Astrocyte of the hippocampus (primary cell): ENCODE data around the gene ALLC.
A peak's percentile ranks its signal among the peaks of the same experiment; 100 is the strongest.
"Not testable (repeated sequence)": the region's sequence is repeated elsewhere in the genome, so short reads cannot be mapped to it uniquely, and the experiment has no call there.

Experiments used
- DNase-seq: peaks from one replicate; pipeline ENCODE4 v3.0.0; 2011; ENCODE audit warnings: low read depth, low spot score

The ALLC gene

DNA sequence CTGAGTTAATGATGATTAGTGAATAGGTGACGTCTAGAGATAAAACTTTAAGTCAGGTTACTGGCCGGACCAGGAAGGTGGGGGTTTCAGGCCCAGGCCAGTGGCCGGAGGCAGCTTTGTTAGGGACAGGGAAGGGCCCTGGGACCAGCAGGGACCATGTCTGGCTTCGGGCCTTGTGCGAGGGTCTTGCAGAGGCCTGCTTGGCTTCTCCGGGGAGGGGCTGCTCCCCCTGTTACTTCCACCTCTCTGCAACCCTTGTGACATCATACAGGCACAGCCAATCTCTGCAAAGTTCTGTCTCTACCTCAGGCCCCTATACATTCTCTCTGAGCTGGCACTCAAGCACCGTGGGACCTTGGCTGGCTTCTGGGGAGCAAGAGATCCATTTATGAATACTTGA is at the start of gene ALLC:
Gene ALLC (plus strand): TSS at position 320 of the 400 bp plus-strand sequence. CDS start 12,958 bp downstream, outside the sequence.
- no peak for DNase-seq

DNA sequence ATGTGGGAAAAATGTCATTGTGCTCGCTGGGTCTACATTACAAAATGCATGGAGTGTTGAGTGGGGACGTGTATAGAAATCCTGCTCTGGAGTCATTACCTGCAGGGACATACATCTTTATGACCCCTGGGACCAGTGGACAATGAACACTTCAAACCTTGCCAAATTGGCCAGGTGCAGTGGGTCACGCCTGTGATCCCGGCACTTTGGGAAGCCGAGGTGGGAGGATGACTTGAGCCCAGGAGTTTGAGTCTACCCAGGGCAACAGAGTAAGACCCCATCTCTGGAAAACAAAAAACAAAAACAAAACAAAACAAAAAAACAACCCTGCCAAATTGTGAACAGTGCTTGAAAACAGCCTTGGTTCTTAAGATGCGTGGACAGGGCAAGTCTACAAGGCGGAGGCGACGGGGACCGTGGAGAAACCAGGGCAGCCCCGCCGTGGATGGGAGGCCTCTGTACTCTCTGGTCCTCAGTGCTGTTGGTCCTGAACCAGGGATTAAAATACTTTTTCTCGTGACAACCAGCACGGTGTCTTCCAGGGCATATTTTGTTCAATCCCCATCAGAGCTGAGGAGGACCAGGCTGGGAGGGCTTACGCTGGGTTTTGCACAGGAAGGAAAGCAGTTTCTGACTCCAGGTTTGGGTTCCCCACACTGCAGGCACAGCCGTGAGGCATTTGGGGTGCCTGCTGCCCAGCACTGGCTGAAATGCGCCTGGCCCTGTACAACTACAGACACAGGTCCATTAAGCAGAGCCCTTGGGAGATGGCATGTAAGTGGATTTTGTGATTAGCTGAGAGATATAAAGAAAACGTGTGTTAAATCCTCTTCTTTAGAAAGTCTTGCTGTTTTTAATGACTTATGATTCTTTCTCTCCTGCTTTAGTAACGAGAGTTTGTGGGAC is 49.4 kb upstream of the ALLC start:
- no peak for DNase-seq

DNA sequence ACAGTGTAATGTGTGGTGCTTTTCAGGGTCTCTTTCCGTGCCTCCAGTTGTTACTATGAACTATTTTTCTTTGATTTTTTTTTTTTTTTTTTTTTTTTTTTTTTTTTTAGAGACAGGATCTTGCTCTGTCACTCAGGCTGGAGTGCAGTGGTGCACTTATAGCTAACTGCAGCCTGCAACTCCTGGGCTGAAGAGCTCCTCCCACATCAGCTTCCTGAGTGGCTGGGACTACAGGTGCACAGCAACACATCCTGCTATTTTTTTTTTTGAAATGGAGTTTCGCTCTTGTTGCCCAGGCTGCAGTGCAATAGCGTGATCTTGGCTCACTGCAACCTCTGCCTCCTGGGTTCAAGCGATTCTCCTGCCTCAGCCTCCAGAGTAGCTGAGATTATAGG is 48.7 kb upstream of the ALLC start:
- not testable (repeated sequence) for DNase-seq

DNA sequence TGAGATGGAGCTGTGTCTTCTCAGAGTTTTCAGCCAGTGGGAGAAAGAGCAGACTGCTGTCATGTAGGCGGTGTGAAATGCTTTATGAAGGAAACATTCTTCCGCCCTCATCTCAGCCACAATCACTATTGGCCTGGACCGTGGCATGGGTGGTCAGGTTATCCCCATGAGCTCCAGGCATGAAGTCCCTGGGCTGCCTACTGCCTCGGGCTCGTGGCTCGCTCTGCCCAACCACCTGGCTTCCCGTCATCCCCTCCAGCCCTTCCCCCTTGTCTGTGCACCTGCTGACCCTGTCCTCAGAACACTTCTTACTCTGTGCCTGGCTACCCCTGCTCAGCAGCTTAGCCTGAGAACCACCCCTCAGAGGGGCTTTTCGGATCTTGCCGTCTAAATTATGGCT is 47.6 kb upstream of the ALLC start:
- no peak for DNase-seq

DNA sequence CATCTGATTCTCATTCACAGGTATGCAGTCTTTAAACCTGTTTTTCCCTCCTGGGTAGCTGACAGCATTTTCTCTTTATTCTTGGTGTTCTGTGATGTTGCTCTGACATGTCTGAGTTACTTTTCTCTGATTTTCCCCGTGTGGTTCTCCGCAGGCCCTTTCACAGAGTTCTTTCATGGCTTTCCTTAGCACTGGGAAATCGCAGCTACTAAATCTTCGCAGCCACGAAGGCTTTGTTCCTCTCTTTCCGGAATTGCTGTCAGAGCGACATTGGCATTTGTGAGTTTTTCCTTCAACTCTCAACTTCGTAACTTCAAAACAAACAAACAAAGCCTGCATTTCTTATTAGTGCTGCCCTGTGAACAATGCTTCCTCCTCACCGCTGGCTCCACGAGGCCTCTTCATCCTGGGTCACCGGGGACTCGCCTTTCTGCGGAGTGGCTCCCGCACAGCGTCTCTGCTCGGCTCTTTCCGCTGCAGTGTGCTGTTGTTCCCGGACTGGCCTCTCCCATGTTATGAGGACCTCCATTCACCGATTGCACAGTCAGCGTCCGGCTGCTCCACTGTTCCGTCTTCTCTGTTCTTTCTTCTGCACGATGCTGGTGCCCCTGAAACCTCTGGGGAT is 47.0 kb upstream of the ALLC start:
- DNase-seq: peak; percentile 17

DNA sequence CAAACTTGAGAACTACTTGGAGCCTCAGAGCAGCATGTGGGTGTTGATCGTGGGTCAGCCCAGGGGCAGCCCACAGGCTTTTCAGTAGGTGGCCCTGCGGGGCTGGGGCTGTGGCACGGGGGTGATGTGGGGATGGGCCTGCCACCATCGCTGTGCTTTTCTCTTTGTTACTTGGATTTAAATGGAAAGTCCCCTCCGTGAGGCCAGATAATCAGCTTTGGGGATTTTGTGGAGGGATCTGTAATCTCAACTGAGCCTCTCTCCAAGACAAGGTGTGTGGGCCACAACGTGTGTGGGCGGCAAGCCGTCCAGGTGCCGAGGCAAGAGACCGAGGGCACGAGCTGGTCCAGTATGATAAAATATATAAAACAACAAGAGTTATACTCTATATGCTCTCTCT is 46.4 kb upstream of the ALLC start:
- DNase-seq: no peak

DNA sequence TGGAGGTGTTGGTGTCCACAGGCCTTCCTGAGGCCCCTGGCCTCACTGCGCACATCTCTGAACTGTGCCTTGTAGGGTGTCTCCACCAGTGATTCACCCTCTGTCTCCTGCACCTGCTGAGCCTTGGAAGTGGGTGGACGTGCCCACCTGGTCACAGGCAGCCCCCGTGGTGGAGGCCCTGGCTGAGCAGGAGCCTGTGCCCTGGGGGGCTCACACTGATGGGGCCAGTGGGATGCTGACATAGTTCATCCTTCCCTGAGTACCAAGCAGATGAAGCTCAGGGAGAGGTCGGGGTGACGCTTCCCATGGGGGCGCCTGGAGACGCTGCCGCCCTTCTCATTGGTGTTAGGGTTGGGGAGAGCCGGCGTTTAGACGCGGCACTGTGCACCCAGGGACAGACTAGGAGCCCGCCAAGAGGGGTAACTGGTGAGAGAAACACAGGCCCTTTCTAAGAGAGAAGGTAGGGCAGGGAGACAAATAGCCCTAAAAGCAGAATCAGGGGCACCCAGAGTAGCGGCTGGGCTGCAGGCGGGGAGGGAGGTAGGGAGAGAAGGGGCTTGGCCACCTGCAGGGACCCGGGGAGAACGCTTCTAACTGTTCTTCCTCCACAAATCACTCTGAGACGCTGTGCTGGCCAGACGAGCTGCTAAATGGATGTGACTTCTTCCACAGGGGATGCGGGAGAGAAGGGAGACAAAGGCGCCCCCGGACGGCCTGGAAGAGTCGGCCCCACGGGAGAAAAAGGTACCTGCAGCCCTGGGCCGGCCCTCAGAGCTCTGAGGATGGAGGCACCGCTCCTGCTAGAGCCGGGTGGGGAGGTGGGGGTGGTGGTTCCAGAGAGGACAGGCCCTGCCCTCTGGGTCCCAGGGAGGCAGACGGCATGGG is 45.1 kb upstream of the ALLC start:
- no peak for DNase-seq

DNA sequence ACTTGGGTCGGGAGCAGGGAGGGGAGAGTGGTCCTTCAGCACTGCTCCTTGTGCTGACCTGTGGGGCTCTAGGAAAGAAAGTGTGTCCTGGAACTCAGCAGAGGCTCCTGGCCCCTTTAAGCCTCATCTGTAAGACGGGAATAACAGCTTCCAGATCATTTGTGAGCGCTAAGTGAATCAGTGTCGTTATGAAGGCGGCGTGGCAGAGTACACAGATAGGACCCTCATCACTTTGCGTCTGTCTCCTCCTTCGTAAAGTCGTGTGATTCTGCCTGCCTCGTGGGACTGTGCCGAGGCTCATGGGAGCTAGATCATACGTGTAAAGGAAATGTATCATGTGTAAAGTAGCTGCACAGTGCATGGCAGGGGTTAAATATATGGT is 44.5 kb upstream of the ALLC start:
- no peak for DNase-seq

DNA sequence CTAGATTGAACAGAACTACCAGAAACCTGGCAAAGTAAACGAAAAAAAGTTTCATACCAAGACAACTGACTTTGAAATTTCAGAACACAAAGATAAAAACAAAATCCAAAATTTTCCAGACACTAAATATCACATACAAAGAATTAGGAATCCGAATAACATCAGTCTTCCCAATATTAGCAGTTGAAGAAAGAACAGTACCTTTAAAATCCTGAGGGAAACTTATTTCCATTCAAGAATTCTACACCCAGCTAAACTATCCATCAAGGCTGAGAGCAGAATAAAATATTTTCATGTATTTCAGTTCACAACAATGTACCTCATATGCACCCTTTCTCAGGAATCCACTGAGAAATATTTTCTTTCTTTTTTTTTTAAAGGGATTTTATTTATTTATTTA is 43.3 kb upstream of the ALLC start:
- not testable (repeated sequence) for DNase-seq

DNA sequence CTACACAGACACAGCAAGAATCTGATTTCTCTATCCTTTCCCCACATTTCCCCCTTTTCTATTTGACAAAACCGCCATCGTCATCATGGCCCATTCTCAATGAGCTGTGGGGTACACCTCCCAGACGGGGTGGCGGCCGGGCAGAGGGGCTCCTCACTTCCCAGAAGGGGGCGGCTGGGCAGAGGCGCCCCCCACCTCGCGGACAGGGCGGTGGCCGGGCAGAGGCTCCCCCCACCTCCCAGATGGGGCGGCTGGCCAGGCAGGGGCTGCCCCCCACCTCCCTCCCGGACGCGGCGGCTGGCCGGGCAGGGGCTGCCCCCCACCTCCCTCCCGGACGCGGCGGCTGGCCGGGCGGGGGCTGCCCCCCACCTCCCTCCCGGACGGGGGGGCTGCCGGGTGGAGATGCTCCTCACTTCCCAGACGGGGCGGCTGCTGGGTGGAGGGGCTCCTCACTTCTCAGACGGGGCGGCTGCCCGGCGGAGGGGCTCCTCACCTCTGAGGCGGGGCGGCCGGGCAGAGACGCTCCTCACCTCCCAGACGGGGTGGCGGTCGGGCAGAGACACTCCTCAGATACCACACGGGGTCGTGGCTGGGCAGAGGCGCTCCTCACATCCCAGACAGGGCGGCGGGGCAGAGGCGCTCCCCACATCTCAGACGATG is 42.3 kb upstream of the ALLC start:
- DNase-seq: not testable (repeated sequence)

DNA sequence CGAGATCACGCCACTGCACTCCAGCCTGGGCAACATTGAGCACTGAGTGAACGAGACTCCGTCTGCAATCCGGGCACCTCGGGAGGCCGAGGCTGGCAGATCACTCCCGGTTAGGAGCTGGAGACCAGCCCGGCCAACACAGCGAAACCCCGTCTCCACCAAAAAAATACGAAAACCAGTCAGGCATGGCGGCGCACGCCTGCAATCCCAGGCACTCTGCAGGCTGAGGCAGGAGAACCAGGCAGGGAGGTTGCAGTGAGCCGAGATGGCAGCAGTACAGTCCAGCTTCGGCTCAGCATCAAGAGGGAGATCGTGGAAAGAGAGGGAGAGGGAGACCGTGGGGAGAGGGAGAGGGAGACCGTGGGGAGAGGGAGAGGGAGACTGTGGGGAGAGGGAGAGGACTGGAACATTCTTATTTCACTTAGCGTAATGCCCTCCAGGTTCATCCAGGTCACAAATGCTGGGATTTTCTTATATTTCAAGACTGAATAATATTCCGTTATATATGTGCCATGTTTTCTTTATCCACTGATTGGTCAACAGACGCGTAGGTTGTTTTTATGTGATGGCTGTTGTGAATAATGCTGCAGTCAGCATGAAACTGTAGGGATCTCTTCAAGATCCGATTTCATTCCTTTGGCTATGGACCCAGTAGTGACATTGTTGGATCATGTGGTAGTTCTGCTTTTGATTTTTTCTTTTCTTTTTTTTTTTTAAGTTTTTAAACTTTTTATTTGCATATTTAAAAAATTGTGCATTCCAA is 41.4 kb upstream of the ALLC start:
- not testable (repeated sequence) for DNase-seq

DNA sequence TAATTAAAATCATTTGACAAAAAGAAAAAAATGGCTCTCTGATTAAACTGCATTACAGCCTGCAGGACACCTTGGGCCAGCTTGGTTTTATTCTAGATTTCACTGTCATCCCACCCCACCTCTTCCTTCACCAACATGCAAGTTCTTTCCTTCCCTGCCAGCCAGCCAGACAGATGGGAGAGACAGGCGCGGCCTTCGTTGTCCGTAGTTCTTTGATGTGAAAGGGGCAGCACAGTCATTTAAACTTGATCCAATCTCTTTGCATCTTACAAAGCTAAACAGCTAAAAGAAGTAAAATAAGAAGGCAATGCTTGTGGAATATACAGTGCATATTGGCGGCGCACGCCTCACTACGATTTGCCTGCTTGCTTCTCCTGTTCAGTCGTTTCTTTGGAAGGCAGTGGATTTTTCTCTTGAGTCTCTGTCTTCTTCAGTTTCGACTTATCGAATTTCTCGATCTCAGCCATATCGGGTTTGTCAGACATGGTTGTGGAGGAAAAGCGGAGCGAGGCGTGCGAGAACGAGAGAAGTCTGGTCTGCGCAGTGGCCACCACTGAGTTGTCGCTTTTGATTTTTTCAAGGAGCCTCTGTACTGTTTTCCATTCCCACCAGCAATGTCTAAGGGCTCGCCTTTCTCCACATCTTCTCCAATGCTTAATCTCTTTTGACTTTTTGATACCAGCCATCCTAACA is 40.7 kb upstream of the ALLC start:
- no peak for DNase-seq

DNA sequence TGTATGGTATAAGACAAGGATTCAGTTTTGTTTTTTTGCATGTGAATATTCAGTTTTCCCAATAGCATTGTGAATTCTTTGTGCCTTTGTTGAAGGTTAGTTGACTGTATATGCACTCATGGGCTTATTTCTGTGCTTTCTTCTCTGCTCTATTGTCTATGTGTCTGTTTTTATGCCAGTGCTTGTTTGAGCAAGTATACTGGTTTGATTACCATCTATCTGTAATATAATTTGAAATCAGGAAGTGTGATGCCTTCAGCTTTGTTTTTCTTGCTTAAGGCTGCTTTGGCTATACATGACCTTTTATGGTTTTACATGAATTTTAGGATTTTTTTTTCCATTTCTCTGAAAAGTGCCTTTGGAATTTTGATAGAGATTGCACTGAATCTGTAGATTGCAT is 39.6 kb upstream of the ALLC start:
- DNase-seq: no peak

DNA sequence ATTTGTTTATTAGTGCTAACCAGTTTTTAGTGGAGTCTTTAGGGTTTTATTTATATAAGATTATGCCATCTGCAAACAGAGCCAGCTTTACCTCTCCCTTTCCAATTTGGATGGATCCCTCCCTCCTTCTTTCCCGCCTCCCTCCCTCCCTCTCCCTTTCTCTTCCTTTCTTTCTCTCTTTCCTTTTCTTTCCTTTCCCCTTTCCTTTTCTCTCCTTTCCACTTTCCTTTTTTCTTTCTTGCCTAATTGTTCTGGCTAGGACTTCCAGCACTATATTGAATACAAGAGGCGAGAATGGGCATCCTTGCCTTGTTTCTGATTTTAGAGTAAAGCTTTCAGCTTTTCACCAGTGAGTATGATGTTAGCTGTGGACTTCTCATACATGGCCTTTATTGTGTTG is 39.0 kb upstream of the ALLC start:
- DNase-seq: no peak

DNA sequence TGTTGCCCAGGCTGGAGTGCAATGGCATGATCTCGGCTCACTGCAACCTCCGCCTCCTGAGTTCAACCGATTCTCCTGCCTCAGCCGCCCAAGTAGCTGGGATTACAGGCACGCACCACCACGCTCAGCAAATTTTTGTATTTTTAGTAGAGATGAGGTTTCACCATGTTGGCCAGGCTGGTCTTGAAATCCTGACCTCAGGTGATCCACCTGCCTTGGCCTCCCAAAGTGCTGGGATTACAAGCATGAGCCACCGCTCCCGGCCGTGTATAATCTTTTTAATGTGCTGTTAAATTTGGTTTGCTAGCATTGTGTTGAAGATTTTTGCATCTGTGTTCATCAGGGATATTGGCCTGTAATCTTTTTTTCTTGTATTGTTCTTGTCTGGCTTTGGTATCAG is 38.3 kb upstream of the ALLC start:
- not testable (repeated sequence) for DNase-seq

DNA sequence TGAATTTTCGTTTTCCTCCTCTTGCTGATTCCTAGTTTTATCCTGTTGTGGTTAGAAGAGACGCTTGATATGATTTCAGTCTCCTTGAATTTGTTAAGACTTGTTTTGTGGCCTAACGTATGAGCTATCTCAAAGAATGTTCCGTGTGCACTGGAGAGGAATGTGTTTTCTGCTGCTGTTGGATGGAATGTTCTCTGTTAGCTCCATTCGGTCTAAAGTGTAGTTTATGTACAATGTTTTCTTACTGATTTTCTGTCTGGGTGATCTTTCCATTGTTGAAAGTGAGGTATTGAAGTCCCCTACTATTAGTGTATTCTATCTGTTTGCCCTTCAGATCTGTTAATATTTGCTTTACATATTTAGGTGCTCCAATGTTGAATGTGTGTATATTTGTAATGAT is 37.2 kb upstream of the ALLC start:
- peak; percentile 57 for DNase-seq

DNA sequence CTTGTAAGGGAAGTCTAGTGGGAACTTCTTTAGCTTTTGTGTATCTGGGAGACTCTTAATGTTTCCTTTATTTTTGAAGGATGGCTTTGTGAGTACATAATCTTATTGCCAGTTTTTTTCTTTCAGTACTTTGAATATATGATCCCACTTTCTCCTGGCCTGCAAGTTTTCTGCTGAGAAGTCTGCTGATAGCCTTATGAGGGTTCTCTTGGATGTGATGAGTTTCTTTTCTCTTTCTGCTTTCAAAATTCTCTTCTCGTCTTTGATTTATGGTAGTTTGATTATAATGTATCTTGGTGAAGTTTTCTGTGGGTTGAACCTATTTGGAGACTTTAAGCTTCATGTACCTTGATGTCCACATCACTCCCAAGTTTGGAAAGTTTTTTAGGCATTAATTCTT is 35.0 kb upstream of the ALLC start:
- no peak for DNase-seq

DNA sequence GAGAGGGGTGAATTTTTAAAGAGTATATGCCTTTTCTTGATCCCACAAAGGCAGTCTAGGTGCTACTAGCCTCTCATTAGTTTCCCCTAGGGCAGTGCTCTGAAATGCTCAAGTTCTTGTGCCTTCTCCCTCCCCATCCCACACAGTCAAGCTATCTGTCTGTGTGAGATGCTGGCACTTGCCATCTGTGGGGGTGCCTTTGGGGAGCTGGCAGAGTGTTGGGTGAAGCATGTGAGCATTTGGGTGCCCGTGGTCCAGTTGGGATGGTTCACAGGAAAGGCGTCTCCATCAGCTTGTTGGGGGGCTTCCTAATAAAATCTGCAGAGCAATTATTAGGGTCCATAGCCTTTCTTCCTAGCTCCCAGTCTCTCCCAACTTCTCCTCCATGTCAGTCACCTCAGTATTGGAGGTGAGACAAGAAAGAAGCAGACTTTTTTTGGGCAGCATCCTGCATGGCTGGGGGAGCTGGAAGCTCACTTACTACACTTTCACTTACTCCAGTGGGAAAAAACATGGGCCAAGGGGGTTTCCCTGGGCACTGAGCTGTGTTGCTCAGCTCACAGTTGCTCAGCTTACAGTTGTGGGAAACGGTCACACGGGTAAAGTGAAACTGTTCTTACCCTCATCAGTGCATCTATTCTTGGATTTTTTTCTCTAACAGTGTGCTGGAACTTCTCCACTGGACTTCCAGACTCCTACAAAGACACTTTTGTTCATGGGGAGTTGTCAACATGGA is 33.8 kb upstream of the ALLC start:
- no peak for DNase-seq

DNA sequence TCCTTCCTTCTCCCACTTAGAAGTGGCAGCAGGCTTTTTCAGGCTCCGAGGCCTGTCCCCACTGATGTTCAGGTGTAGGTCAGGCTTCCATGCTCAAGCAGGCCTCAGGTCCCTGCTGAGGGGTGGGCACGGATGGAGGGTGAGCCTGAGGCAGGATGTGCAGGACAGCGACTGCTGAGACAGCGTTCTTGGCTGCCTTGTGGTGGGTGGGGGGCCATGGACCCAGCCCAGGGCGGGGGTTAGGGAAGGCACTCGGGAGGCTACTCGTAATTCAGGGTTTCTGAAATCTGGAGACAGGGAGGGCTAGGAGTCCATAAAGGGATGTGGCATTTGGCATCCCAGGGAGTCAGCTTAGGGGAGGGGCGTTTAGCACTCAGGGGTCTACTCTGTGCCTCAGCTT is 32.8 kb upstream of the ALLC start:
- no peak for DNase-seq
